Testis (tissue), 3 donors: ENCODE results near the gene TRPV5. TPM values are rescaled to one million over a fixed set of nuclear protein-coding genes. Genes with fewer than 3 reads are reported as not detected.

Experiments
- DNase-seq: peaks from one replicate; pipeline ENCODE4 v3.0.0-alpha.2; 2019
- H3K27ac ChIP-seq, 2 donors: fragments of 200-600 bp; sonication (generic); one replicate each; pipeline ENCODE4 v1.5.1; 2019
- H3K27me3 ChIP-seq: fragments of 200-600 bp; sonication (generic); one replicate; pipeline ENCODE4 v1.5.1; 2019
- H3K36me3 ChIP-seq: fragments of 200-600 bp; sonication (generic); one replicate; pipeline ENCODE4 v1.5.1; 2017; ENCODE audit warnings: low read depth; ENCODE audit errors: missing control alignments
- H3K4me1 ChIP-seq: fragments of 200-600 bp; sonication (generic); one replicate; pipeline ENCODE4 v1.5.1; 2019
- H3K4me3 ChIP-seq, 2 donors: fragments of 200-600 bp; sonication (generic); one replicate each; pipeline ENCODE4 v1.5.1; 2017 to 2019
- H3K9me3 ChIP-seq: fragments of 200-600 bp; sonication (generic); one replicate; pipeline ENCODE4 v1.5.1; 2017
- POLR2A ChIP-seq: fragments of 450-650 bp; IDR thresholded peaks from one replicate; pipeline ENCODE4 v1.6.1; 2017; ENCODE audit warnings: antibody characterized with exemption, mild to moderate bottlenecking, moderate library complexity
- WGBS, 2 donors: methylation state at CpG; one replicate each; pipeline ENCODE4 v1.1.5; 2018; 5-methylcytosine and 5-hydroxymethylcytosine counted together
- intact Hi-C: fragments of 100-400 bp; cut with DNase I; formaldehyde crosslinking; loops from one replicate; pipeline ENCODE4 v1.15.1; 2023; ENCODE audit warnings: low total_unique reads
- polyA plus RNA-seq: library from polyadenylated mRNA; stranded (reverse); fragments of 350-450 nt; fragmentation: Illumina TruSeq; extraction: RNeasy Lipid Tissue Mini Kit (QIAGEN cat#74804); gene quantifications from one replicate; pipeline ENCODE4 v1.2.3, GENCODE V29; 2014; ENCODE audit warnings: low read depth, low replicate concordance; ENCODE audit not compliant: insufficient read depth
- total RNA-seq, 2 donors: library from RNA; depleted of rRNA; stranded (reverse); fragments of >200 nt; gene quantifications; one replicate each; pipeline ENCODE4 v1.2.3, GENCODE V29; 2016
- TF ChIP-seq, protein P1 (sequence below), 3 experiments: fragments of 450-650 bp in 2 of 3; fragments of 200-600 bp in 1 of 3; sonication (generic) in 1 of 3; IDR thresholded peaks; one replicate each; pipeline ENCODE4 v1.5.1; 2016 to 2019; ENCODE audit warnings: antibody characterized with exemption in 3 of 3, mild to moderate bottlenecking in 2 of 3, moderate library complexity in 1 of 3

The TRPV5 gene
- total and polyA plus RNA-seq, 3 donors from 2014 or later, result 0.57 to 2.1 (median 1.4) TPM

DNA sequence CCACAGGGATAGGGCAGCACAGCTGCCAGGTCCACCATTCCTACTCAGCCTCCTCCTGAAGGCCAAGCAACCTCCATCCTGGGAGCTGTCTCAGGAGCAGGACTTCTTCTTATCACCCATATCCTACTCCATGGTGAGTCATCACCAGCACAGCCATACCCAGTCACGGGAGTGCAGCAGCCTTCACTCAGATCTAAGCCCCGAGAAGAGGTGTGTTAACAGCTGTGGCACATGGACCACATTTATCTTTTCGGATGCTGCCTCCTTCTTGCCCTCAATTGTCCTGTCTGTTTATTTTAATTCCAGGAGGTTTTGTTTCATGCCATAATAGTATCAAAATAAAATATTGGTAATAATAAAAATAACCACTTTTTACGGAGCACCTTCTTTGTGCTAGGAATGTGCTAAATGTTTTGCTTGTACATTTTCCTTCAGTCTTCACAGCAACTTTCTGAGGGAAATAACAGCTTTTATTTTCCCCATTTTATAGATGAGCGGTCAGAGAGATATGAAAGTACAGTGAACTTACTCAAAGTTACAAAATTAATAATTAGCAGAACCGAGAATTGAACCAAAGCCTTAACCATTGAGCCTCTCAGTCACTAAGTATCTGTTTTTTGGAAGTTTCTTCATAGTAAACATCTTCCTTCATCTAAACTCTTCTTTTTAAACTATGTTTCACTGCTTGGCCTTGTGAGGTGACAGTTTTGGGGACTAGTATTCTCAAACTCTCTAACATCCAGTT lies 31.1 kb upstream of the TRPV5 start:
- Histone ChIP-seq H3K4me1 (peaks cover under 1% of the 10 kb centered on the region), H3K27me3 (no peaks in the 10 kb centered on the region), H3K27ac (no peak overlapping the region), H3K36me3 (no peaks in the 10 kb centered on the region), H3K4me3 (no peak overlapping the region), H3K9me3 (no peaks in the 10 kb centered on the region)
- TF ChIP-seq POLR2A, result no peak
- TF ChIP-seq, protein P1, sequence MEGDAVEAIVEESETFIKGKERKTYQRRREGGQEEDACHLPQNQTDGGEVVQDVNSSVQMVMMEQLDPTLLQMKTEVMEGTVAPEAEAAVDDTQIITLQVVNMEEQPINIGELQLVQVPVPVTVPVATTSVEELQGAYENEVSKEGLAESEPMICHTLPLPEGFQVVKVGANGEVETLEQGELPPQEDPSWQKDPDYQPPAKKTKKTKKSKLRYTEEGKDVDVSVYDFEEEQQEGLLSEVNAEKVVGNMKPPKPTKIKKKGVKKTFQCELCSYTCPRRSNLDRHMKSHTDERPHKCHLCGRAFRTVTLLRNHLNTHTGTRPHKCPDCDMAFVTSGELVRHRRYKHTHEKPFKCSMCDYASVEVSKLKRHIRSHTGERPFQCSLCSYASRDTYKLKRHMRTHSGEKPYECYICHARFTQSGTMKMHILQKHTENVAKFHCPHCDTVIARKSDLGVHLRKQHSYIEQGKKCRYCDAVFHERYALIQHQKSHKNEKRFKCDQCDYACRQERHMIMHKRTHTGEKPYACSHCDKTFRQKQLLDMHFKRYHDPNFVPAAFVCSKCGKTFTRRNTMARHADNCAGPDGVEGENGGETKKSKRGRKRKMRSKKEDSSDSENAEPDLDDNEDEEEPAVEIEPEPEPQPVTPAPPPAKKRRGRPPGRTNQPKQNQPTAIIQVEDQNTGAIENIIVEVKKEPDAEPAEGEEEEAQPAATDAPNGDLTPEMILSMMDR (IDR thresholded peaks at IDR 0.05), result no peak
- 68 to 74% methylated on average over 6 of the region's 6 CpGs for WGBS, 2 donors
- DNase-seq, result no peak
- intact Hi-C loops, result no loop called here

DNA sequence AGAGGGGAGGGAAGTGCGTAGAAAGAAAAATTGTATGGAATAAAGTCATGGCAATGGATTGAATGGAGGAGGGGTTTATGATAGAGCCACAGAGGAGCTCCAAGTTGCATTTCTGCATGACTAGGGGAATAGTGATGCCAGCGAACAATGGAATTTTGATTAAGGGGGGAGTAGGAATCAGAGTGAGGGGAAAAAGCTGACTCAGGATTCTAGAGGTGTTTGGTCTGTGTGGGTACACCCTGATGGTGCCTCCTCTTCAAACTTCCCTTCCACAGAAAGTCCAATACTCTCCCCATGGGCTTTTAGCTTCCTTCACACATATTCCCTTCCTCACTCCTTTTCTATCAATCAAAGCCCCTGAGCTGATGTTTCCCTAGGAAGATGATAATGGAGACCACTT lies 30.4 kb upstream of the TRPV5 start:
- TF ChIP-seq, protein P1 (IDR thresholded peaks at IDR 0.05), result no peak
- TF ChIP-seq POLR2A, result no peak
- Histone ChIP-seq H3K9me3 (no peaks in the 10 kb centered on the region), H3K27ac (no peak overlapping the region), H3K4me1 (no peaks in the 10 kb centered on the region), H3K27me3 (no peaks in the 10 kb centered on the region), H3K36me3 (no peaks in the 10 kb centered on the region), H3K4me3 (no peak overlapping the region)
- 86 to 93% methylated on average over 2 of the region's 2 CpGs for WGBS, 2 donors
- no peak for DNase-seq
- intact Hi-C loops, result no loop called here

DNA sequence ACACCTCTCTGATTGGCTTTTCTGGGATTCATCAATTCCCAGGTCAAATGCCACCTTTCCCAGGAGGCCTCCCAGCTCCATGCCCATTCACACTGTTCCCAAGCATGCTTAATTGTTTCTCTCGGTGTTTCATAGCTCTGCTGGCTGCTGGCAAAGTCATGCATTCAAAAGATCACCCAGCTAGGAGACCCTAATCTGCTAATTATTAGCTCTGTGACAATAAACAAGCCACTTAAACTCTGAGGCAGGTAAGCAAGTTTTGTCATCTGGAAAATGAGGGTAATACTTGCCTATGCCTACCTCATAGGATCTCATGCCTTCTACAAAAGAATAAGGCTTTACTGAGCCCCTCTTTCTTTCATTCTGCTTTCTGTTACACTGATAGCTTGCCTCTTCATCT lies 29.4 kb upstream of the TRPV5 start:
- no peak for TF ChIP-seq POLR2A
- TF ChIP-seq, protein P1 (IDR thresholded peaks at IDR 0.05), result no peak
- WGBS, 2 donors, result 24 to 78% methylated on average over 1 of the region's 1 CpG
- intact Hi-C loops, result no loop called here
- no peak overlapping the region for H3K27ac ChIP-seq
- H3K9me3 ChIP-seq, result no peaks in the 10 kb centered on the region
- H3K27me3 ChIP-seq, result no peaks in the 10 kb centered on the region
- DNase-seq, result no peak
- H3K4me3 ChIP-seq, result no peak overlapping the region
- no peaks in the 10 kb centered on the region for H3K4me1 ChIP-seq
- no peaks in the 10 kb centered on the region for H3K36me3 ChIP-seq

DNA sequence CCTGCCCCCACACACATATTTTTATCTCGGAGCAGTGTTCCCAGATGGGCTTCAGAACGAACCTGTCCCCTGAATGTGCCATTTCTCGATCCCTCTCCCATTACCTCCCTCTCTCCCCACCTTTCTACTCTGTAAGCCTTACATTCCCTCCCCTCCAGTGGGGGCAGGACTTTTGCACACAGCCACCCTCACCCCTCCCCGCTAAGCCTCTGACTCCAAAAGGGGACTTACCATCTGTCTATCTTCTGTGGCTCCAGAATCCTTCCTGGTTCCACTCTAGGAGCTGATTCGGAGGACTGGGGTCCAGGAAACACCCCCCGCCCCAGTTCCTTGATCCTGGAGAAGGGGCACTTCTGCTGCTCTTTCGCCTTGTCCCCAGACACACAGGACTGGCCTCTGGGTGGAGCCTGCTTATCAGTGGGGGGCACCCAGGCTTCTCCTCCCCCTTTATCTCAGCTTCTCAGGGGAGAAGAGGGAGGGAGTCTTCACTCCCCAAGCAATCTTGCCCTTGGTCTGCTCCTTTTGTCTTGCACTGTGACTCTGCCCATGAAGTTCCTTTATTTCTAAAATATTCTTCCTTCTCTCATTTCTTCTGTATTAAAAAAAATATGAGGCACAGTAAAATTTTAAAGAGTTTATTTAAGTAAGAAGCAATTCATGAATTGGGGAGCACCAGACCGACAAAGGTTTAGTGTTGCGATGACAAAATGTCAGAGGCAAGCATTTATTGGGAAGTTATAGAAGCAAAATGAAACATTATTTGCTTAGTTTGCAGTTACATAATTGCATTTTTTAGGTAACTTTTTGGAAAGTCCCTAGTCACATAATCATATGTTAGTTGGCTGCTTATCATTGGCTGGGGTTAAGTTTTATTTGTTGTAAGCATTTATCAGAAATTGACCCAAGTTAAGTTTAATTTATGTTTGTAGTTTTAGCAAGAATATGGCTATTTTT lies 28.7 kb upstream of the TRPV5 start, which contains the start of gene KEL:
TSS of gene KEL (minus strand) at position 391 of the 954 bp plus-strand sequence. CDS start at position 234, 157 bp downstream.
- Histone ChIP-seq H3K36me3 (no peaks in the 10 kb centered on the region), H3K4me3 (peak within 1 kb of the TSS; percentile 12 to 58), H3K27me3 (no peaks in the 10 kb centered on the region), H3K27ac (peak within 1 kb of the TSS in 1 of 2 donors; percentile 13), H3K4me1 (peaks cover 4% of the 10 kb centered on the region), H3K9me3 (no peaks in the 10 kb centered on the region)
- peak; percentile 55 for DNase-seq
- TF ChIP-seq POLR2A, result no peak
- 60 to 62% methylated on average over 8 to 9 of the region's 9 CpGs for WGBS, 2 donors
- intact Hi-C loops, result no loop called here

DNA sequence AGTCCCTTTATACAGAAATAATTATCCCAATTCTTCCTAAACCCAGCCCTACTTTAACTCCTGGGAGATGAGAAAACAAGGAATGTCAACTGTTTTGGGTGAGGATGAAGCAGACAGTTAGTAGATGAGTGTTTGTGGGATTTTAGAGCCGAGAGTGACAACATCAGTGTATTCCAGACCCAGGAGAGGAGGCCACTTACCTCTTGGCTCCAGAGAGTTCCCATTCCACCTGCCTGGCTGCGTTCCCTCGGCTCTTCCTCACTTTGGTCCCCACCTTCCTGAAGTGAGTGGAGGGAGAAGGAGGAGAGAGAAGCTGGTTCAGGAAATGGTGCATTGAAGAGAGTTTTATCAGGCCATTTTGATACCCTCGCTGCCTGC lies 28.0 kb upstream of the TRPV5 start:
- H3K27me3 ChIP-seq, result no peaks in the 10 kb centered on the region
- TF ChIP-seq POLR2A, result no peak
- TF ChIP-seq, protein P1 (IDR thresholded peaks at IDR 0.05), result no peak
- intact Hi-C loops, result no loop called here
- 68 to 76% methylated on average over 4 of the region's 4 CpGs for WGBS, 2 donors
- H3K36me3 ChIP-seq, result no peaks in the 10 kb centered on the region
- H3K4me3 ChIP-seq, result peak overlapping the region; percentile 12 to 58
- DNase-seq, result no peak
- H3K9me3 ChIP-seq, result no peaks in the 10 kb centered on the region
- peak overlapping the region in 1 of 2 donors; percentile 13 for H3K27ac ChIP-seq
- H3K4me1 ChIP-seq, result peaks cover 6% of the 10 kb centered on the region
